ENCODE data around the gene RNLS. TPM values are rescaled to one million over a fixed set of nuclear protein-coding genes. Genes with fewer than 3 reads are reported as not detected.
A peak's percentile ranks its signal among the peaks of the same experiment; 100 is the strongest.

Gene RNLS
- total and polyA plus RNA-seq, 4 donors, result 5.8 to 11.6 (median 7.9) TPM

GRCh38 chr10:88508796-88509195 lies 74.3 kb downstream of the RNLS start:
- TF ChIP-seq, protein P1, sequence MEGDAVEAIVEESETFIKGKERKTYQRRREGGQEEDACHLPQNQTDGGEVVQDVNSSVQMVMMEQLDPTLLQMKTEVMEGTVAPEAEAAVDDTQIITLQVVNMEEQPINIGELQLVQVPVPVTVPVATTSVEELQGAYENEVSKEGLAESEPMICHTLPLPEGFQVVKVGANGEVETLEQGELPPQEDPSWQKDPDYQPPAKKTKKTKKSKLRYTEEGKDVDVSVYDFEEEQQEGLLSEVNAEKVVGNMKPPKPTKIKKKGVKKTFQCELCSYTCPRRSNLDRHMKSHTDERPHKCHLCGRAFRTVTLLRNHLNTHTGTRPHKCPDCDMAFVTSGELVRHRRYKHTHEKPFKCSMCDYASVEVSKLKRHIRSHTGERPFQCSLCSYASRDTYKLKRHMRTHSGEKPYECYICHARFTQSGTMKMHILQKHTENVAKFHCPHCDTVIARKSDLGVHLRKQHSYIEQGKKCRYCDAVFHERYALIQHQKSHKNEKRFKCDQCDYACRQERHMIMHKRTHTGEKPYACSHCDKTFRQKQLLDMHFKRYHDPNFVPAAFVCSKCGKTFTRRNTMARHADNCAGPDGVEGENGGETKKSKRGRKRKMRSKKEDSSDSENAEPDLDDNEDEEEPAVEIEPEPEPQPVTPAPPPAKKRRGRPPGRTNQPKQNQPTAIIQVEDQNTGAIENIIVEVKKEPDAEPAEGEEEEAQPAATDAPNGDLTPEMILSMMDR (IDR thresholded peaks at IDR 0.05; ENCODE audit: control extremely low read depth, extremely low read depth), result no peak

GRCh38 chr10:88507826-88508453 lies 75.2 kb downstream of the RNLS start:
- TF ChIP-seq, protein P1 (IDR thresholded peaks at IDR 0.05; ENCODE audit: control extremely low read depth, extremely low read depth), result no peak
- H3K27me3 ChIP-seq (ENCODE audit: control insufficient read depth in 3 of 3, insufficient read depth in 3 of 3, low read length in 2 of 3), result no peaks in the 10 kb centered on the region
- peak in 2 of 3 donors; percentile 70 to 72 for DNase-seq
- no peak overlapping the region for H3K9ac ChIP-seq (ENCODE audit: insufficient read depth in 1 of 2, low read length in 2 of 2)
- no peak overlapping the region for H3K4me3 ChIP-seq
- no peak overlapping the region for H3K27ac ChIP-seq (ENCODE audit: low read depth in 1 of 2, low read length in 1 of 2)
- ATAC-seq (ENCODE audit: insufficient read depth, low FRiP score), result no peak
- H3K9me3 ChIP-seq (ENCODE audit: control insufficient read depth in 4 of 4, insufficient read depth in 3 of 4, low read length in 3 of 4), result no peaks in the 10 kb centered on the region
- H3K36me3 ChIP-seq (ENCODE audit: control insufficient read depth in 4 of 4, insufficient read depth in 4 of 4, low read length in 4 of 4), result no peaks in the 10 kb centered on the region
- WGBS, 2 donors, result 76 to 87% methylated on average over 3 of the region's 3 CpGs
- H3K4me1 ChIP-seq (ENCODE audit: control insufficient read depth in 5 of 5, insufficient read depth in 5 of 5, low read length in 5 of 5), result peaks cover 0 to 18% (median 9%) of the 10 kb centered on the region in 5 donors

More at GRCh38 chr10:88508796-88509195, 74.3 kb downstream of the RNLS start:
- no peaks in the 10 kb centered on the region for H3K27me3 ChIP-seq (ENCODE audit: control insufficient read depth in 3 of 3, insufficient read depth in 3 of 3, low read length in 2 of 3)
- H3K4me1 ChIP-seq (ENCODE audit: control insufficient read depth in 5 of 5, insufficient read depth in 5 of 5, low read length in 5 of 5), result peaks cover 0 to 18% (median 9%) of the 10 kb centered on the region in 5 donors
- DNase-seq, result no peak
- H3K9ac ChIP-seq (ENCODE audit: insufficient read depth in 1 of 2, low read length in 2 of 2), result no peak overlapping the region
- 62 to 75% methylated on average over 3 of the region's 3 CpGs for WGBS, 2 donors
- no peak for ATAC-seq (ENCODE audit: insufficient read depth, low FRiP score)
- H3K9me3 ChIP-seq (ENCODE audit: control insufficient read depth in 4 of 4, insufficient read depth in 3 of 4, low read length in 3 of 4), result no peaks in the 10 kb centered on the region
- no peak overlapping the region for H3K4me3 ChIP-seq
- H3K27ac ChIP-seq (ENCODE audit: low read depth in 1 of 2, low read length in 1 of 2), result no peak overlapping the region
- H3K36me3 ChIP-seq (ENCODE audit: control insufficient read depth in 4 of 4, insufficient read depth in 4 of 4, low read length in 4 of 4), result no peaks in the 10 kb centered on the region

DNA sequence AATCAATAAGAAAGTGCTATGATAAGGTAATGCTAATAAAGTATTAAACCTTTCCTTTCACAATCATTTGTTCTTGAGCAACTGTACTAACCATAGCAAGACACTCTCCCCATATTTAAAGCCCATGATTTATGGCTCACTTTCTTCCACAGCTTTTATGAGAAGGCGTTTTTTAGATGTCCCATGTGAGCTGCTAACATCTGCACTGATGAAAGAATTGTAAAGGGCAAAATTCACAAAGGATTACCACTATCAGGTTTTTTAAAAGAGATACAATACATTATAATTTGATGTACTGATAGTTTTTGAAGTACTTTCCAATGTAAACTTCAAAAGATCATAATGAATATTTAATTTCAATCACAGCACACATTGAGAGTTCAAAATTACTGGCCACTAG lies 75.7 kb downstream of the RNLS start:
- peak in 2 of 3 donors; percentile 66 to 69 for DNase-seq
- Histone ChIP-seq H3K27ac (ENCODE audit: low read depth in 1 of 2, low read length in 1 of 2) (no peak overlapping the region), H3K9me3 (ENCODE audit: control insufficient read depth in 4 of 4, insufficient read depth in 3 of 4, low read length in 3 of 4) (no peaks in the 10 kb centered on the region), H3K36me3 (ENCODE audit: control insufficient read depth in 4 of 4, insufficient read depth in 4 of 4, low read length in 4 of 4) (no peaks in the 10 kb centered on the region), H3K27me3 (ENCODE audit: control insufficient read depth in 3 of 3, insufficient read depth in 3 of 3, low read length in 2 of 3) (no peaks in the 10 kb centered on the region), H3K9ac (ENCODE audit: insufficient read depth in 1 of 2, low read length in 2 of 2) (no peak overlapping the region), H3K4me1 (ENCODE audit: control insufficient read depth in 5 of 5, insufficient read depth in 5 of 5, low read length in 5 of 5) (peaks cover 0 to 18% (median 9%) of the 10 kb centered on the region in 5 donors), H3K4me3 (no peak overlapping the region)
- 76 to 77% methylated on average over 1 of the region's 1 CpG for WGBS, 2 donors
- no peak for ATAC-seq (ENCODE audit: insufficient read depth, low FRiP score)
- TF ChIP-seq, protein P1 (IDR thresholded peaks at IDR 0.05; ENCODE audit: control extremely low read depth, extremely low read depth), result no peak

Measured in lung (tissue), 12 donors.